ENCODE data around the gene SPATA2. TPM values are rescaled to one million over a fixed set of nuclear protein-coding genes. Genes with fewer than 3 reads are reported as not detected.

SPATA2 gene
- total RNA-seq, 1 experiment from 2014 or later = 8.3 TPM

DNA sequence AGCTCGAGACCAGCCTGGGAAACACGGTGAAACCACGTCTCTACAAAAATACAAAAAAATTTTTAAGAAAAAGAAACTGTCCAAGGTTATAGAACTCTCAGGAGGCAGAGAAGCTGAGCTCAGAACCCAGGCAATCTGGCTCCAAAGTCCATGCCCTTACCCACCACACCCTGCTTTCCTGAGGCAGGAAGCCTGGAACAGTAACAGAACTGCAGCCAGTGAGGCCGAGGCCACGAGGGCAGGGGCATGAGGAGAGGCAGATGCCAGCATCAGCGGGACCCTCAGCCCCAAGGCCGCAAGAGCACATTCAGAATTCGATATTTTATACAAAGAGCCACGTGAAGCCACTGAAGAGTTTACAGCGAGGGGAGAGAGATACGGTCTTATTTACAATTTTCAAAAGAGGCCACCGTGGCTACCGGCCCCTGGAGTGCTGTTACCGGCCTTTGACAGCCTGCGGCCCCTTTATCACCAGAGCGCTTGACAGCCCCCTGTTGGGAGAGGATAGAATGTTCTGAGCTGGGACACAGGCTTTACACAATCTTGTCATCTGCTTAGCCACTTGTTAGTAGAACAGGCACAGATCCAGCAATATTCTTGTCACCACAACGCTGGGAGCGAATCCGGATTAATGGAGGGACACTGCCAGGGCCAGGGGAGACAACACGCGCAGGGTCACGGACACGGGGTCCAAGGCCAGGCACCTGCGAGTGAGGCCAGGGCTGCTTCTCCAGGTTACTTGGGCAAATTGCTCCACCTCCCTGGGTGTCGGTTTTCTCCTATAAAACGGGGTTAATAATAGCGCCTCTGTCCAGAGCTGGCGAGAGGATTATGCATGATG is 5.6 kb downstream of the SPATA2 start:
- no peak for ATAC-seq
- Histone ChIP-seq H3K4me3 (ENCODE audit: low read depth in 2 of 2, low read length in 2 of 2) (no peak overlapping the region), H3K27ac (ENCODE audit: low read length) (no peak overlapping the region), H3K4me1 (ENCODE audit: control insufficient read depth, insufficient read depth, low read length) (peaks cover 9% of the 10 kb centered on the region), H3K27me3 (ENCODE audit: control insufficient read depth, insufficient read depth, low read length) (no peaks in the 10 kb centered on the region), H3K9me3 (ENCODE audit: control insufficient read depth, insufficient read depth, low read depth, low read length) (no peaks in the 10 kb centered on the region), H3K36me3 (ENCODE audit: control insufficient read depth, insufficient read depth, low read length) (peaks cover 5% of the 10 kb centered on the region; the same call in 1 of the 2 replicates)
- CTCF ChIA-PET = interaction anchor here (0.6 kb wide), 1 partner anchor 18 kb away, joined by 3 read pairs; no protein-coding TSS in a partner anchor
- intact Hi-C loops (cut with micrococcal nuclease; ENCODE audit: unreplicated experiment) = no loop called here
- BruUV-seq (replicated peaks) = no TSS peak
- TF ChIP-seq, protein P1, sequence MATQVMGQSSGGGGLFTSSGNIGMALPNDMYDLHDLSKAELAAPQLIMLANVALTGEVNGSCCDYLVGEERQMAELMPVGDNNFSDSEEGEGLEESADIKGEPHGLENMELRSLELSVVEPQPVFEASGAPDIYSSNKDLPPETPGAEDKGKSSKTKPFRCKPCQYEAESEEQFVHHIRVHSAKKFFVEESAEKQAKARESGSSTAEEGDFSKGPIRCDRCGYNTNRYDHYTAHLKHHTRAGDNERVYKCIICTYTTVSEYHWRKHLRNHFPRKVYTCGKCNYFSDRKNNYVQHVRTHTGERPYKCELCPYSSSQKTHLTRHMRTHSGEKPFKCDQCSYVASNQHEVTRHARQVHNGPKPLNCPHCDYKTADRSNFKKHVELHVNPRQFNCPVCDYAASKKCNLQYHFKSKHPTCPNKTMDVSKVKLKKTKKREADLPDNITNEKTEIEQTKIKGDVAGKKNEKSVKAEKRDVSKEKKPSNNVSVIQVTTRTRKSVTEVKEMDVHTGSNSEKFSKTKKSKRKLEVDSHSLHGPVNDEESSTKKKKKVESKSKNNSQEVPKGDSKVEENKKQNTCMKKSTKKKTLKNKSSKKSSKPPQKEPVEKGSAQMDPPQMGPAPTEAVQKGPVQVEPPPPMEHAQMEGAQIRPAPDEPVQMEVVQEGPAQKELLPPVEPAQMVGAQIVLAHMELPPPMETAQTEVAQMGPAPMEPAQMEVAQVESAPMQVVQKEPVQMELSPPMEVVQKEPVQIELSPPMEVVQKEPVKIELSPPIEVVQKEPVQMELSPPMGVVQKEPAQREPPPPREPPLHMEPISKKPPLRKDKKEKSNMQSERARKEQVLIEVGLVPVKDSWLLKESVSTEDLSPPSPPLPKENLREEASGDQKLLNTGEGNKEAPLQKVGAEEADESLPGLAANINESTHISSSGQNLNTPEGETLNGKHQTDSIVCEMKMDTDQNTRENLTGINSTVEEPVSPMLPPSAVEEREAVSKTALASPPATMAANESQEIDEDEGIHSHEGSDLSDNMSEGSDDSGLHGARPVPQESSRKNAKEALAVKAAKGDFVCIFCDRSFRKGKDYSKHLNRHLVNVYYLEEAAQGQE (IDR thresholded peaks at IDR 0.05; ENCODE audit: insufficient read depth in 1 of 2, low read depth in 2 of 2, low read length in 1 of 2) = no peak
- TF ChIP-seq, protein P2, sequence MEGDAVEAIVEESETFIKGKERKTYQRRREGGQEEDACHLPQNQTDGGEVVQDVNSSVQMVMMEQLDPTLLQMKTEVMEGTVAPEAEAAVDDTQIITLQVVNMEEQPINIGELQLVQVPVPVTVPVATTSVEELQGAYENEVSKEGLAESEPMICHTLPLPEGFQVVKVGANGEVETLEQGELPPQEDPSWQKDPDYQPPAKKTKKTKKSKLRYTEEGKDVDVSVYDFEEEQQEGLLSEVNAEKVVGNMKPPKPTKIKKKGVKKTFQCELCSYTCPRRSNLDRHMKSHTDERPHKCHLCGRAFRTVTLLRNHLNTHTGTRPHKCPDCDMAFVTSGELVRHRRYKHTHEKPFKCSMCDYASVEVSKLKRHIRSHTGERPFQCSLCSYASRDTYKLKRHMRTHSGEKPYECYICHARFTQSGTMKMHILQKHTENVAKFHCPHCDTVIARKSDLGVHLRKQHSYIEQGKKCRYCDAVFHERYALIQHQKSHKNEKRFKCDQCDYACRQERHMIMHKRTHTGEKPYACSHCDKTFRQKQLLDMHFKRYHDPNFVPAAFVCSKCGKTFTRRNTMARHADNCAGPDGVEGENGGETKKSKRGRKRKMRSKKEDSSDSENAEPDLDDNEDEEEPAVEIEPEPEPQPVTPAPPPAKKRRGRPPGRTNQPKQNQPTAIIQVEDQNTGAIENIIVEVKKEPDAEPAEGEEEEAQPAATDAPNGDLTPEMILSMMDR (IDR thresholded peaks at IDR 0.05) = no peak
- TF ChIP-seq TCF7L2 (IDR thresholded peaks at IDR 0.05; ENCODE audit: low read depth, low read length) (no peak), POLR2AphosphoS5 (IDR thresholded peaks at IDR 0.05; ENCODE audit: low read depth, low read length) (no peak), SIN3A (IDR thresholded peaks at IDR 0.05; ENCODE audit: borderline replicate concordance, insufficient read depth, low read depth, low read length) (no peak)
- DNase-seq (ENCODE audit: low read depth, low spot score) = no peak
- POLR2A ChIA-PET = no interaction called here
- in situ Hi-C loops (cut with HindIII; ENCODE audit: low pct_unique_long_range_greater_than_20kb, low sequenced_read_pairs) = no loop called here

GRCh38 chr20:49908258-49908565 is 7.1 kb downstream of the SPATA2 start:
- Histone ChIP-seq H3K4me1 (ENCODE audit: control insufficient read depth, insufficient read depth, low read length) (no peaks in the 10 kb centered on the region), H3K27ac (ENCODE audit: low read length) (no peak overlapping the region), H3K9me3 (ENCODE audit: control insufficient read depth, insufficient read depth, low read depth, low read length) (no peaks in the 10 kb centered on the region), H3K27me3 (ENCODE audit: control insufficient read depth, insufficient read depth, low read length) (no peaks in the 10 kb centered on the region), H3K36me3 (ENCODE audit: control insufficient read depth, insufficient read depth, low read length) (peaks cover 4% of the 10 kb centered on the region; the same call in 1 of the 2 replicates), H3K4me3 (ENCODE audit: low read depth in 2 of 2, low read length in 2 of 2) (no peak overlapping the region)
- intact Hi-C loops (cut with micrococcal nuclease; ENCODE audit: unreplicated experiment) = no loop called here
- TF ChIP-seq, protein P1 (IDR thresholded peaks at IDR 0.05; ENCODE audit: insufficient read depth in 1 of 2, low read depth in 2 of 2, low read length in 1 of 2) = no peak
- no peak for TF ChIP-seq TCF7L2 (IDR thresholded peaks at IDR 0.05; ENCODE audit: low read depth, low read length)
- TF ChIP-seq POLR2AphosphoS5 (IDR thresholded peaks at IDR 0.05; ENCODE audit: low read depth, low read length) = no peak
- TF ChIP-seq SIN3A (IDR thresholded peaks at IDR 0.05; ENCODE audit: borderline replicate concordance, insufficient read depth, low read depth, low read length) = no peak
- TF ChIP-seq, protein P2 (IDR thresholded peaks at IDR 0.05) = no peak
- in situ Hi-C loops (cut with HindIII; ENCODE audit: low pct_unique_long_range_greater_than_20kb, low sequenced_read_pairs) = no loop called here
- ChIA-PET POLR2A (no interaction called here), CTCF (no interaction called here)
- no TSS peak for BruUV-seq (replicated peaks)
- DNase-seq (ENCODE audit: low read depth, low spot score) = no peak
- no peak for ATAC-seq

Measured in Panc1 (cell line).